ENCODE data around the gene TMED1.
A peak's percentile ranks its signal among the peaks of the same experiment; 100 is the strongest.

Gene TMED1

DNA sequence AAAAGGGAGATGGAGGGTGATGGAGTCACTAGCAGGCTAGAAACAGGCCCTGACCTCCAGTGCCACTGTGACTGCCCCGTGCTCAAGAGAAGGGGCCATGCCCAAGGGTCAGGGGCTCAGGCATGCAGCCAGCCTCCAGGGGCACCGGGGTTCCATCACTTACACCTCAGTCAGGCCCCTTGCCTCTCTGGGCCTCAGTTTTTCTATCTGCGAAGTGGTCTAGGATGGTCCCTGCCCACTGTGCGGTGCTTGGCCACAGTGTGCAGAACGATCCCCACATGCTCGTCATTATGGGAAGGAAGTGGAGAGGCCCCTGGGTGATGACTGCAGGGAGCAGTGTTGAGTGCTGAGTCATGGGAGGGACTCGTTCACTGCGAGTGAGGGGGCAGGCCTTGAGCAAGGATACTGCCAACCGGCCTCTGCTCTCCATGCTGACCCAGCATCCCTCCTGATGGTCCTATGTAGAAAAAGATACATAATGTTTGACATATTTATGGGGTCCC, 23.1 kb downstream of the TMED1 start:
- peak; percentile 94 for DNase-seq (ENCODE audit: low read depth)
- TF ChIP-seq, protein P1, sequence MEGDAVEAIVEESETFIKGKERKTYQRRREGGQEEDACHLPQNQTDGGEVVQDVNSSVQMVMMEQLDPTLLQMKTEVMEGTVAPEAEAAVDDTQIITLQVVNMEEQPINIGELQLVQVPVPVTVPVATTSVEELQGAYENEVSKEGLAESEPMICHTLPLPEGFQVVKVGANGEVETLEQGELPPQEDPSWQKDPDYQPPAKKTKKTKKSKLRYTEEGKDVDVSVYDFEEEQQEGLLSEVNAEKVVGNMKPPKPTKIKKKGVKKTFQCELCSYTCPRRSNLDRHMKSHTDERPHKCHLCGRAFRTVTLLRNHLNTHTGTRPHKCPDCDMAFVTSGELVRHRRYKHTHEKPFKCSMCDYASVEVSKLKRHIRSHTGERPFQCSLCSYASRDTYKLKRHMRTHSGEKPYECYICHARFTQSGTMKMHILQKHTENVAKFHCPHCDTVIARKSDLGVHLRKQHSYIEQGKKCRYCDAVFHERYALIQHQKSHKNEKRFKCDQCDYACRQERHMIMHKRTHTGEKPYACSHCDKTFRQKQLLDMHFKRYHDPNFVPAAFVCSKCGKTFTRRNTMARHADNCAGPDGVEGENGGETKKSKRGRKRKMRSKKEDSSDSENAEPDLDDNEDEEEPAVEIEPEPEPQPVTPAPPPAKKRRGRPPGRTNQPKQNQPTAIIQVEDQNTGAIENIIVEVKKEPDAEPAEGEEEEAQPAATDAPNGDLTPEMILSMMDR (IDR thresholded peaks at IDR 0.05; ENCODE audit: low read length, missing control alignments): no peak
- H3K4me3 ChIP-seq (replicated peaks; ENCODE audit: low read depth, low read length): no peak overlapping the region

DNA sequence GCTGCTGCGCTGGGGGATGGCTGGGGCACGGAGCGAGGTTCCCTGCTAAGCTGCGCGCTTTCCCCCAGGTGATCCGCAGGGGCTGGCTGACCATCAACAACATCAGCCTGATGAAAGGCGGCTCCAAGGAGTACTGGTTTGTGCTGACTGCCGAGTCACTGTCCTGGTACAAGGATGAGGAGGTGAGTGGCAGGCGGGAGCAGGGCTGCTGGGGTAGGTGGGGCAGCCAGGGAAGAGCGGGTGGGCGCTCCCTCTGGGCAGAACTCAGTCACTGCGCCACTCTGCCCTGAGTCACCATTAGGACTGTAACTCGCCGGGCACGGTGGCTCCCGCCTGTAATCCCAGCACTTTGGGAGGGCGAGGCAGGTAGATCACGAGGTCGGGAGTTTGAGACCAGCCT, 23.8 kb downstream of the TMED1 start:
- no peak for DNase-seq (ENCODE audit: low read depth)
- no peak overlapping the region for H3K4me3 ChIP-seq (replicated peaks; ENCODE audit: low read depth, low read length)
- TF ChIP-seq, protein P1 (IDR thresholded peaks at IDR 0.05; ENCODE audit: low read length, missing control alignments): no peak

DNA sequence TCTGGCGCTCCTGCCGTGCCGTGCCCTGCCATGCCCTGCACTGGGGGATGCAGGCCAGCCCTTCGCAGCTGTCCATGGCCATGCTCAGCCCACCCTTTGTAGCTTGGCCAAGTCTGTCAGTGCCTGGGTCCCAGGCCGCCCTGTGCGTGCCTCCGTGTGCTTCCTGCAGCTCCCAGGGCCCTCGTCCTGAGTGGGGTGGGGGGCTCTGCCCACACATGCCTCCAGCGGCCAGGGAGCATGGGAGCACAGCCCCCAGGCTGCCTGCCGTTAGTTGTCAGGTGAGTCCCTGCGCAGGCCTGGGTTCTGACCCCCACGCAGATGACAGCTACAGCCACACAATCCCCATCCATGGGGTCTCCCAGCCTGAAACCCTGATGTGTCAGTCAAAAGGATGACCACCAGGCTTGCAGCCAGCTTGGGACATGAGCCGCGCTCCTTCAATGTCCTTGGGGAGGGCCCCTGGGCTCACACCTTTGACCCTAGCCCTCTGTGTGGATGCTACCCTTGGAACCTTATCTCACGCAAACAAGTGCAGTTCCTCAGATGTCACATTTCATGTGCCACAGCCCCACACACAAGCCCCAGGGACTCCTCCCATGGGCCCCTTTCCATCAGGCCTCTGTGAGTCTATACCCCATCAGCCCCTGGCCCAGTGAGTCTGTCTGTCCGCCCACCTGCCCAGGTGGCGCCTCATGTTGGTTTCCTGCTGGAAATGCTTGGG, 24.5 kb downstream of the TMED1 start:
- TF ChIP-seq, protein P1 (IDR thresholded peaks at IDR 0.05; ENCODE audit: low read length, missing control alignments): no peak
- DNase-seq (ENCODE audit: low read depth): no peak
- H3K4me3 ChIP-seq (replicated peaks; ENCODE audit: low read depth, low read length): no peak overlapping the region

DNA sequence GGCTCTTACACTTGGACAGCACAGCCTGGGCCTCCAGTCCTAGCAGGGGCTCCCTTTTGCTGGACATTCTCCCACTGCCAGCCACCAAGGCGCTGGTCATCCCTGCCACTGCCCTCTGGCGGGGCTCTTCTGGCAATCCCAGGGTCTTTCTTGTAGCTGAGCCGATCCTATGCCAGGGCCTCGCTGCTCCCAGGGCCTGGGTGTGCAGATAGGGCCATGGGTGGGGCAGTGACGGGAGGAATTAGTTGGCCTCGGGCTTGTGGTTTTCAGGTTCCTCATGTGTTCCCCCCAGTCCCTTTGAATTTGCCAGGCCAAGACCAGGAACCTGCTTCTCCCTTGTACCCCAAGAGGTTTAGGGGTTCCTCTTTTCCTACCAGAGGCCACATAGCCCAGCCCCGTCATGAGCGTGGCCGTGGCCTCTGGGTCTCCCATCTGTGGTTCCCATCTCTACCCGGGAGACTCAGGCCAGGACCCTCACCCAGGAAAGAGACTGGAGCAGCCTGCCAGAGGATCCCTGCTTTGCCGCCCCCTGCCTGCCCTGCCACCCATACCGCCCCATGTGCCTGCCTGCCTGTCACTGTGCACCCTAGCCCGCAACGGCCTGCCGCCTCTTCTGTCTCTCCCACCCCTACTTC, 26.2 kb downstream of the TMED1 start:
- H3K4me3 ChIP-seq (replicated peaks; ENCODE audit: low read depth, low read length): no peak overlapping the region
- no peak for DNase-seq (ENCODE audit: low read depth)
- TF ChIP-seq, protein P1 (IDR thresholded peaks at IDR 0.05; ENCODE audit: low read length, missing control alignments): no peak

DNA sequence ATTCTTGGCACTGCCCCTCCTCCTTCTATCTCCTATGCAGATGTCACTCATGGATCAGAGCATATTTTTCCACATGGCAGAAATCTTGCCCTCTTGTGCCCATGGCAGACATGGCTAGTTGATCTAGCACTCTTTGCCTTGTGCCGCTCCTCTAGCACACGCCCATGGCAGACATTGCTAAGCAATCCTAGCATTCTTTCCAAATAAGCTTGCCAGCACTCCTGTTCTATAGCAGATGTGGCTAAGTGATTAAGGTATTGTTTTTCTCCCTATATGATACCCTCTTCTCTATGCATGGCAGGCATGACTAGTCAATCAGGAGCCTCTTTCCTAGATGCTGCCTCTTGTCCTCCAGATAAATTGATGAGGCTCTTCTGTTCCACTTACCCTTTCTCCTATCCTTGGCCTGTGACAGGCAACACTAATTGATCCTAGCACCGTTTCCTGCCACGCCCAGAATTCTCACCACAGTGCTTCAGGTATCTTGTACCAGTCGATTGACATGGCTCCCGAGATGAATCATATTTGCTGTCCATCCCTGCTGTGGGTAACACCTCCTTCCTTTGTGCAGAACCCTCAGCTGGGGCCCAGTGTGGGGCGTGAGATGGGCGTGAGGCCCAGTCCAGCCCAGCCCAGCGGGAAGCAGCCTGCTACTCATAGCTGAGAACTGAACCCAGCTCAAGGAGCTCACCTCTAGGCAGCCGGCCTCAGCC, 26.9 kb downstream of the TMED1 start:
- peak; percentile 47 for DNase-seq (ENCODE audit: low read depth)
- TF ChIP-seq, protein P1 (IDR thresholded peaks at IDR 0.05; ENCODE audit: low read length, missing control alignments): no peak
- H3K4me3 ChIP-seq (replicated peaks; ENCODE audit: low read depth, low read length): no peak overlapping the region

DNA sequence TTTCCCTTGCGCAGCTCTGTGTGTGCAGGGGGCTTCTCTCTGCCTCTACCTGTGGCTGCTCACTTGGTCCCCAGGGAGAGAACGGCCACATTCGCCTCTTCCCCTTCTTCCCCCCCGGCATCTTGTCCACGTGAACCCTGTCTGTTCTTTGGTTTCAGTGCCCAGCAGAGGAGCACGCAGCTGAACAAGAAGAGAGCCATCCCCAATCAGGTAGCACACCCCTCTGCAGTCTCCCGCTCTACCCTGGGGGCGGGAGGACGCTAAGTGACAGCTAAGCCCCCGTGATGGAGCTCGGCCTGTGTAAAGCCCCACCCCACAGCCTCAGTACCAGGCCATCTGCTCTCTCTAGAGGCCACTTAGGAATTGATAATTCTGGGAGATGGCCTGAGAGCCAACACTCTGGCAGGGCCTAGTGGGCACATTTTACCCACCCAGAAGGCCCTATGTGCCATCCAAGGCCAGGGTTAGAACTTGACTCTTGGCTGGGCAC, 30.2 kb downstream of the TMED1 start:
- TF ChIP-seq, protein P1 (IDR thresholded peaks at IDR 0.05; ENCODE audit: low read length, missing control alignments): no peak
- no peak overlapping the region for H3K4me3 ChIP-seq (replicated peaks; ENCODE audit: low read depth, low read length)
- no peak for DNase-seq (ENCODE audit: low read depth)
